HCT116 (cell line): ENCODE results near the gene THSD4. TPM values are rescaled to one million over a fixed set of nuclear protein-coding genes. Genes with fewer than 3 reads are reported as not detected.

Experiments
- ATAC-seq: fragments of 200-7000 bp; cut with Tn5 transposase; 2 replicates; pipeline ENCODE4 v1.9.1; 2020; ENCODE audit warnings: mild to moderate bottlenecking, moderate library complexity
- BruUV-seq: library from RNA; stranded (reverse); fragments of 400-500 nt; replicated peaks from 2 replicates; lab custom pipeline; 2021; lab: Mats Ljungman, UMichigan
- CTCF ChIA-PET: fragments of 300-600 bp; sonication (Branson Sonifier 250); formaldehyde crosslinking; loops from one replicate; lab custom pipeline; 2021; ENCODE audit warnings: antibody characterized with exemption; lab: Charles Lee
- POLR2A ChIA-PET: fragments of 300-600, 350-600 bp; sonication (Branson Sonifier 250); formaldehyde crosslinking; loops from one replicate; lab custom pipeline; 2021; ENCODE audit warnings: antibody characterized with exemption; lab: Charles Lee
- RAD21 ChIA-PET, 2 experiments: fragments of 300-600 bp; sonication (Branson Sonifier 250); formaldehyde crosslinking; loops; one replicate each; lab custom pipeline; 2023; ENCODE audit warnings: low total read pairs in 2 of 2; ENCODE audit not compliant: uncharacterized antibody in 2 of 2, unreplicated experiment in 2 of 2, low non-redundant PET in 1 of 2; lab: Charles Lee
- DNase-seq: peaks from one replicate; pipeline ENCODE4 v3.0.0-alpha.2; 2010; ENCODE audit warnings: low read depth, low spot score
- H2AFZ ChIP-seq: fragments of 200-600 bp; shearing (Covaris generic), sonication (generic); 2 replicates; pipeline ENCODE4 v1.6.1; 2017; ENCODE audit warnings: low read depth, mixed run types, mixed read lengths, antibody characterized with exemption, low read length; ENCODE audit not compliant: poor library complexity, severe bottlenecking
- H3K27ac ChIP-seq: 2 replicates; pipeline ENCODE4 v1.5.1; 2012; ENCODE audit warnings: low read depth, low read length
- H3K27me3 ChIP-seq: fragments of 200-600 bp; sonication (generic); 2 replicates; pipeline ENCODE4 v1.6.1; 2016; ENCODE audit warnings: mixed run types, low read length, mixed read lengths; ENCODE audit not compliant: insufficient read depth
- H3K36me3 ChIP-seq, 2 experiments: fragments of 200-500 bp in 1 of 2; fragments of 200-600 bp in 1 of 2; sonication (Bioruptor generic) in 1 of 2; sonication (generic) in 1 of 2; 2 replicates each; pipeline versions ENCODE4 v1.5.1 to v1.6.1; 2014 to 2016; ENCODE audit warnings: low read length in 2 of 2, inconsistent platforms in 1 of 2, mixed read lengths in 1 of 2, mixed run types in 1 of 2; ENCODE audit not compliant: insufficient read depth in 2 of 2, control insufficient read depth in 1 of 2
- H3K4me1 ChIP-seq, 2 experiments: fragments of 200-600 bp in 1 of 2; sonication (generic) in 1 of 2; 2 replicates each; pipeline versions ENCODE4 v1.5.1 to v1.6.1; 2012 to 2017; ENCODE audit warnings: low read length in 2 of 2, inconsistent platforms in 1 of 2, mild to moderate bottlenecking in 1 of 2, mixed read lengths in 1 of 2, mixed run types in 1 of 2, moderate library complexity in 1 of 2; ENCODE audit not compliant: insufficient read depth in 2 of 2, control insufficient read depth in 1 of 2
- H3K4me2 ChIP-seq: fragments of 200-600 bp; sonication (generic); 2 replicates; pipeline ENCODE4 v1.6.1; 2017; ENCODE audit warnings: mixed run types, low read length, mixed read lengths
- H3K4me3 ChIP-seq, 2 experiments: fragments of 200-600 bp in 1 of 2; sonication (generic) in 1 of 2; replicated peaks in 1 of 2; 2 replicates each; pipeline ENCODE4 v1.5.1; 2011 to 2016; ENCODE audit warnings: low read length in 2 of 2, control low read depth in 1 of 2, low read depth in 1 of 2, mild to moderate bottlenecking in 1 of 2, mixed read lengths in 1 of 2, mixed run types in 1 of 2
- H3K79me2 ChIP-seq: fragments of 200-600 bp; sonication (generic); 2 replicates; pipeline ENCODE4 v1.6.1; 2017; ENCODE audit warnings: mild to moderate bottlenecking, mixed run types, low read length, moderate library complexity, mixed read lengths; ENCODE audit not compliant: insufficient read depth
- H3K9ac ChIP-seq: fragments of 200-600 bp; sonication (generic); 2 replicates; pipeline ENCODE4 v1.6.1; 2016; ENCODE audit warnings: low read length, mixed read lengths
- H3K9me2 ChIP-seq: fragments of 200-600 bp; sonication (generic), shearing (Covaris generic); 2 replicates; pipeline ENCODE4 v1.6.1; 2017; ENCODE audit warnings: mixed run types, mild to moderate bottlenecking, moderate library complexity; ENCODE audit not compliant: insufficient read depth
- H3K9me3 ChIP-seq, 2 experiments: fragments of 200-500 bp in 1 of 2; fragments of 200-600 bp in 1 of 2; sonication (Bioruptor generic) in 1 of 2; sonication (generic) in 1 of 2; 2 replicates each; pipeline ENCODE4 v1.6.1; 2014 to 2017; ENCODE audit warnings: low read length in 2 of 2, mixed read lengths in 2 of 2, inconsistent platforms in 1 of 2, low read depth in 1 of 2, mild to moderate bottlenecking in 1 of 2, mixed run types in 1 of 2, moderate library complexity in 1 of 2; ENCODE audit not compliant: control insufficient read depth in 1 of 2, insufficient read depth in 1 of 2
- H4K20me1 ChIP-seq: fragments of 200-600 bp; sonication (generic), shearing (Covaris generic); 2 replicates; pipeline ENCODE4 v1.6.1; 2017; ENCODE audit warnings: mixed run types, mild to moderate bottlenecking, moderate library complexity; ENCODE audit not compliant: insufficient read depth
- CBX3 ChIP-seq: IDR thresholded peaks from 2 replicates; pipeline ENCODE4 v1.6.1; 2012; ENCODE audit warnings: low read depth
- CEBPB ChIP-seq: IDR thresholded peaks from 2 replicates; pipeline ENCODE4 v1.6.1; 2012; ENCODE audit warnings: low read depth
- EGR1 ChIP-seq: IDR thresholded peaks from 2 replicates; pipeline ENCODE4 v1.6.1; 2012; ENCODE audit warnings: low read depth
- ELF1 ChIP-seq: IDR thresholded peaks from 2 replicates; pipeline ENCODE4 v1.6.1; 2012; ENCODE audit warnings: low read depth, borderline replicate concordance
- EZH2 ChIP-seq: fragments of 200-600 bp; sonication (generic); IDR thresholded peaks from 2 replicates; pipeline ENCODE4 v1.6.1; 2017; ENCODE audit warnings: antibody characterized with exemption, mixed run types
- EZH2phosphoT487 ChIP-seq: fragments of 200-600 bp; IDR thresholded peaks from 2 replicates; pipeline ENCODE4 v1.6.1; 2018; ENCODE audit warnings: antibody characterized with exemption, borderline replicate concordance
- FOSL1 ChIP-seq: IDR thresholded peaks from 2 replicates; pipeline ENCODE4 v1.6.1; 2012; ENCODE audit warnings: low read depth
- JUND ChIP-seq: IDR thresholded peaks from 2 replicates; pipeline ENCODE4 v1.6.1; 2012
- RAD21 ChIP-seq: IDR thresholded peaks from 2 replicates; pipeline ENCODE4 v1.6.1; 2012; ENCODE audit warnings: low read depth, mild to moderate bottlenecking
- SP1 ChIP-seq: IDR thresholded peaks from 2 replicates; pipeline ENCODE4 v1.6.1; 2012; ENCODE audit warnings: low read depth
- YY1 ChIP-seq: IDR thresholded peaks from 2 replicates; pipeline ENCODE4 v1.6.1; 2011; ENCODE audit warnings: low read length, low read depth, moderate library complexity, mild to moderate bottlenecking; ENCODE audit not compliant: insufficient replicate concordance; ENCODE audit errors: extremely low read depth
- ZFX ChIP-seq: fragments of 450-650 bp; IDR thresholded peaks from 2 replicates; pipeline ENCODE4 v1.6.1; 2017
- ZNF274 ChIP-seq: fragments of 200-500 bp; sonication (Bioruptor generic); IDR thresholded peaks from 2 replicates; pipeline ENCODE4 v1.6.1; 2014; ENCODE audit warnings: mild to moderate bottlenecking, low read depth, low read length, inconsistent platforms
- intact Hi-C: fragments of 100-400 bp; cut with micrococcal nuclease; formaldehyde crosslinking; loops from 2 replicates; pipeline ENCODE4 v1.10.0; 2022
- total RNA-seq: library from RNA; stranded (reverse); gene quantifications from one replicate; pipeline ENCODE4 v1.2.1, GENCODE V29; 2021; ENCODE audit not compliant: unreplicated experiment
- TF ChIP-seq, protein P1 (sequence below): IDR thresholded peaks from 2 replicates; pipeline ENCODE4 v1.6.1; 2011; ENCODE audit warnings: mild to moderate bottlenecking, low read length, moderate library complexity; ENCODE audit not compliant: insufficient replicate concordance; ENCODE audit errors: extremely low read depth
- TF ChIP-seq, protein P2 (sequence below): IDR thresholded peaks from 2 replicates; pipeline ENCODE4 v1.6.1; 2012
- TF ChIP-seq, protein P3 (sequence below): IDR thresholded peaks from 2 replicates; pipeline ENCODE4 v1.6.1; 2012

THSD4 gene
- total RNA-seq, 1 experiment from 2014 or later: 30.5 TPM

DNA sequence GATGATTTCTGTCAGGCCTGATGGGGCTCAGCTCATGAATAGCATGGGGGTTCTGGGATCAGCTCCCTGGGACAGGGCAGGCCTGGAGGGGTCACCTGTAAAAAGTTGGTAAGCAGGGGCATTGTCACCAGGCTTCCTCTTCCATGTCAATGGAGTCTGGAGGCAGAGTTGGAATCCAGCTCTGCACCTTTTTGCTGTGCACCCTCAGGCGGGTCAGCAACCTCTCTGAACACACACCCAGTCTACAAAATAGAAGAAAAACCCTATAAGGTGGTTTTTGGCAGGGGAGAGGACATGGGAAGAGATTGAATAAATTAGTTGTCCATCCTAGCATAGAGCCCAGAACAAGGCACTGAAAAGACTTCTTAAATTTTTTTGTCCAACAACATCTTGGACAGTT lies 617.9 kb downstream of the THSD4 start:
- Histone ChIP-seq H4K20me1 (no peaks in the 10 kb centered on the region), H3K79me2 (no peaks in the 10 kb centered on the region), H3K27me3 (no peaks in the 10 kb centered on the region; the same call in 1 of the 2 replicates), H3K9me2 (no peaks in the 10 kb centered on the region), H3K9me3 (no peaks in the 10 kb centered on the region), H3K27ac (no peak overlapping the region), H3K4me3 (no peak overlapping the region), H3K36me3 (no peaks in the 10 kb centered on the region), H3K4me2 (no peak overlapping the region), H3K9ac (no peak overlapping the region), H2AFZ (no peak overlapping the region), H3K4me1 (no peaks in the 10 kb centered on the region)
- ChIA-PET CTCF (interaction anchor here (1.7 kb wide), 1 partner anchor 11 kb away, joined by 6 read pairs; no protein-coding TSS in a partner anchor), POLR2A (no interaction called here), RAD21 (no interaction called here)
- BruUV-seq: no TSS peak
- ATAC-seq (no peak), DNase-seq (no peak)
- intact Hi-C loops: loop anchor here (5.0 kb wide), 2 partner anchors 156 to 761 kb away; no protein-coding TSS in a partner anchor
- TF ChIP-seq JUND (no peak), CBX3 (no peak), ZNF274 (no peak), ZFX (no peak), ELF1 (no peak), YY1 (no peak), CEBPB (no peak), EZH2phosphoT487 (no peak), RAD21 (no peak), EGR1 (no peak), EZH2 (no peak), SP1 (no peak), FOSL1 (no peak)
- TF ChIP-seq, protein P1, sequence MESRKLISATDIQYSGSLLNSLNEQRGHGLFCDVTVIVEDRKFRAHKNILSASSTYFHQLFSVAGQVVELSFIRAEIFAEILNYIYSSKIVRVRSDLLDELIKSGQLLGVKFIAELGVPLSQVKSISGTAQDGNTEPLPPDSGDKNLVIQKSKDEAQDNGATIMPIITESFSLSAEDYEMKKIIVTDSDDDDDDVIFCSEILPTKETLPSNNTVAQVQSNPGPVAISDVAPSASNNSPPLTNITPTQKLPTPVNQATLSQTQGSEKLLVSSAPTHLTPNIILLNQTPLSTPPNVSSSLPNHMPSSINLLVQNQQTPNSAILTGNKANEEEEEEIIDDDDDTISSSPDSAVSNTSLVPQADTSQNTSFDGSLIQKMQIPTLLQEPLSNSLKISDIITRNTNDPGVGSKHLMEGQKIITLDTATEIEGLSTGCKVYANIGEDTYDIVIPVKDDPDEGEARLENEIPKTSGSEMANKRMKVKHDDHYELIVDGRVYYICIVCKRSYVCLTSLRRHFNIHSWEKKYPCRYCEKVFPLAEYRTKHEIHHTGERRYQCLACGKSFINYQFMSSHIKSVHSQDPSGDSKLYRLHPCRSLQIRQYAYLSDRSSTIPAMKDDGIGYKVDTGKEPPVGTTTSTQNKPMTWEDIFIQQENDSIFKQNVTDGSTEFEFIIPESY: no peak
- TF ChIP-seq, protein P2, sequence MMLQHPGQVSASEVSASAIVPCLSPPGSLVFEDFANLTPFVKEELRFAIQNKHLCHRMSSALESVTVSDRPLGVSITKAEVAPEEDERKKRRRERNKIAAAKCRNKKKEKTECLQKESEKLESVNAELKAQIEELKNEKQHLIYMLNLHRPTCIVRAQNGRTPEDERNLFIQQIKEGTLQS: no peak
- TF ChIP-seq, protein P3, sequence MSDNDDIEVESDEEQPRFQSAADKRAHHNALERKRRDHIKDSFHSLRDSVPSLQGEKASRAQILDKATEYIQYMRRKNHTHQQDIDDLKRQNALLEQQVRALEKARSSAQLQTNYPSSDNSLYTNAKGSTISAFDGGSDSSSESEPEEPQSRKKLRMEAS: no peak
